Liver (tissue), 9 donors: Measurements from ENCODE around the gene LCMT2. TPM values are rescaled to one million over a fixed set of nuclear protein-coding genes. Genes with fewer than 3 reads are reported as not detected.
A peak's percentile ranks its signal among the peaks of the same experiment; 100 is the strongest.

Experiments
- DNase-seq: peaks from one replicate; pipeline ENCODE4 v3.0.0-alpha.2; 2017; ENCODE audit warnings: low spot score
- H3K27ac ChIP-seq, 2 donors: one replicate each; pipeline ENCODE4 v1.7.0; 2013; ENCODE audit warnings: inconsistent platforms in 2 of 2, low read length in 2 of 2, control low read depth in 1 of 2, low read depth in 1 of 2, mild to moderate bottlenecking in 1 of 2
- H3K27me3 ChIP-seq, 4 donors: one replicate each; pipeline versions ENCODE4 v1.6.1 to v1.7.0; 2013; ENCODE audit warnings: low read length in 3 of 4, inconsistent platforms in 1 of 4, mild to moderate bottlenecking in 1 of 4, moderate library complexity in 1 of 4; ENCODE audit not compliant: control insufficient read depth in 4 of 4, insufficient read depth in 4 of 4
- H3K36me3 ChIP-seq, 4 donors: one replicate each; pipeline versions ENCODE4 v1.6.1 to v1.7.0; 2013; ENCODE audit warnings: low read length in 3 of 4, mild to moderate bottlenecking in 3 of 4, low read depth in 1 of 4, moderate library complexity in 1 of 4; ENCODE audit not compliant: control insufficient read depth in 4 of 4, insufficient read depth in 3 of 4
- H3K4me1 ChIP-seq, 4 donors: one replicate each; pipeline versions ENCODE4 v1.6.1 to v1.7.0; 2013; ENCODE audit warnings: low read length in 3 of 4, mild to moderate bottlenecking in 3 of 4, moderate library complexity in 1 of 4; ENCODE audit not compliant: control insufficient read depth in 4 of 4, insufficient read depth in 4 of 4
- H3K4me3 ChIP-seq, 3 donors: one replicate each; pipeline versions ENCODE4 v1.6.1 to v1.7.0; 2013; ENCODE audit warnings: low read length in 3 of 3, control low read depth in 1 of 3, low read depth in 1 of 3, mild to moderate bottlenecking in 1 of 3
- H3K9ac ChIP-seq, 2 donors: one replicate each; pipeline ENCODE4 v1.7.0; 2013; ENCODE audit warnings: low read length in 2 of 2, mild to moderate bottlenecking in 2 of 2, moderate library complexity in 2 of 2, control low read depth in 1 of 2, low read depth in 1 of 2
- H3K9me3 ChIP-seq, 4 donors: one replicate each; pipeline versions ENCODE4 v1.6.1 to v1.7.0; 2013; ENCODE audit warnings: low read length in 3 of 4; ENCODE audit not compliant: control insufficient read depth in 4 of 4
- ATF3 ChIP-seq: IDR thresholded peaks from 2 replicates; pipeline ENCODE4 v1.6.1; 2016; ENCODE audit warnings: antibody characterized with exemption
- CTCF ChIP-seq: fragments of 150-350 bp; IDR thresholded peaks from 2 replicates; pipeline ENCODE4 v1.5.1; 2017; ENCODE audit warnings: improper control_type of control experiment, low read depth, low read length; ENCODE audit not compliant: missing input control
- EGR1 ChIP-seq, 2 donors: IDR thresholded peaks; 2 replicates each; pipeline ENCODE4 v1.6.1; 2016 to 2018; ENCODE audit warnings: antibody characterized with exemption in 2 of 2, low read depth in 2 of 2
- FOXA2 ChIP-seq: IDR thresholded peaks from 2 replicates; pipeline ENCODE4 v1.6.1; 2016; ENCODE audit warnings: antibody characterized with exemption
- HNF4A ChIP-seq, 2 donors: conservative IDR thresholded peaks; 2 replicates each; pipeline ENCODE4 v1.6.1; 2016; ENCODE audit warnings: antibody characterized with exemption in 2 of 2, mild to moderate bottlenecking in 2 of 2
- JUND ChIP-seq, 2 donors: IDR thresholded peaks; 2 replicates each; pipeline ENCODE4 v1.6.1; 2016; ENCODE audit warnings: antibody characterized with exemption in 2 of 2
- MAX ChIP-seq: IDR thresholded peaks from 2 replicates; pipeline ENCODE4 v1.6.1; 2016; ENCODE audit warnings: antibody characterized with exemption
- NR2F2 ChIP-seq: IDR thresholded peaks from 2 replicates; pipeline ENCODE4 v1.6.1; 2016; ENCODE audit warnings: antibody characterized with exemption
- RAD21 ChIP-seq, 2 donors: IDR thresholded peaks; 2 replicates each; pipeline ENCODE4 v1.6.1; 2016; ENCODE audit warnings: antibody characterized with exemption in 2 of 2, mild to moderate bottlenecking in 2 of 2
- YY1 ChIP-seq: IDR thresholded peaks from 2 replicates; pipeline ENCODE4 v1.6.1; 2016; ENCODE audit warnings: antibody characterized with exemption, mild to moderate bottlenecking
- ZBTB33 ChIP-seq: IDR thresholded peaks from 2 replicates; pipeline ENCODE4 v1.6.1; 2016; ENCODE audit warnings: antibody characterized with exemption
- WGBS: extraction: QIAGEN DNeasy Blood & Tissue Kit; methylation state at CpG from one replicate; pipeline ENCODE4 v1.1.7; 2013; 5-methylcytosine and 5-hydroxymethylcytosine counted together
- polyA plus RNA-seq, 2 donors: library from polyadenylated mRNA; stranded (reverse) in 1 of 2; unstranded in 1 of 2; fragments of 200-250 nt in 1 of 2; fragments of >200 nt in 1 of 2; fragmentation: Nextera tagmentation in 1 of 2; extraction: Ambion mirVana in 1 of 2; gene quantifications; one replicate each; pipeline versions ENCODE4 v1.2.1 to v1.2.3, GENCODE V29; 2013 to 2015
- total RNA-seq, 2 donors: library from RNA; depleted of rRNA; stranded (reverse); fragments of >200 nt; gene quantifications; one replicate each; pipeline ENCODE4 v1.2.3, GENCODE V29; 2014
- donor health status: healthy.
- donor health status: healthy.
- donor health status: healthy.
- donor health status: healthy.
- donor health status: healthy.

LCMT2 gene
- total and polyA plus RNA-seq, 4 donors, result 3.1 to 4.3 (median 3.9) TPM

GRCh38 chr15:43378601-43379000 lies 48.2 kb upstream of the LCMT2 start:
- Histone ChIP-seq H3K27ac (no peak overlapping the region), H3K27me3 (no peaks in the 10 kb centered on the region), H3K9me3 (no peaks in the 10 kb centered on the region), H3K9ac (no peak overlapping the region), H3K4me1 (no peaks in the 10 kb centered on the region), H3K36me3 (peaks cover 4 to 32% (median 23%) of the 10 kb centered on the region in 4 donors), H3K4me3 (no peak overlapping the region)
- TF ChIP-seq YY1 (no peak), FOXA2 (no peak), ZBTB33 (no peak), EGR1 (IDR thresholded peaks at IDR 0.05; ENCODE audit: low read depth in 2 of 2) (no peak), NR2F2 (no peak), CTCF (no peak), JUND (IDR thresholded peaks at IDR 0.05) (no peak)
- DNase-seq, result no peak

- Histone ChIP-seq H3K27me3 (no peaks in the 10 kb centered on the region), H3K4me3 (no peak overlapping the region), H3K27ac (no peak overlapping the region), H3K4me1 (peaks cover 5 to 12% (median 8%) of the 10 kb centered on the region in 4 donors), H3K9me3 (no peaks in the 10 kb centered on the region), H3K36me3 (peaks cover 0 to 21% (median 11%) of the 10 kb centered on the region in 4 donors), H3K9ac (no peak overlapping the region)
- no peak for TF ChIP-seq HNF4A (conservative IDR thresholded peaks at IDR 0.05)
- TF ChIP-seq ZBTB33, result no peak
- TF ChIP-seq ATF3, result no peak
- no peak for TF ChIP-seq MAX
- TF ChIP-seq RAD21 (IDR thresholded peaks at IDR 0.05), result peak in 1 of 2 donors; percentile 45
- no peak for TF ChIP-seq EGR1 (IDR thresholded peaks at IDR 0.05; ENCODE audit: low read depth in 2 of 2)
- TF ChIP-seq CTCF, result peak; percentile 54
- WGBS, result 90% methylated on average over 13 of the region's 13 CpGs
- no peak for DNase-seq
Observed at GRCh38 chr15:43376017-43376705, 45.8 kb upstream of the LCMT2 start.
